OCI-LY3 (cell line): Measurements from ENCODE around the gene GZMH.

Source experiments
- EZH2phosphoT487 ChIP-seq: fragments of 200-600 bp; shearing (Covaris generic); IDR thresholded peaks from 2 replicates; pipeline ENCODE4 v1.6.1; 2018; ENCODE audit warnings: antibody characterized with exemption, mixed run types, low read depth
- TF ChIP-seq, protein P1 (sequence below): fragments of 200-600, 300-600 bp; sonication (generic); IDR thresholded peaks from 2 replicates; pipeline ENCODE4 v1.5.1; 2014; ENCODE audit warnings: antibody characterized with exemption, low read length, low read depth

DNA sequence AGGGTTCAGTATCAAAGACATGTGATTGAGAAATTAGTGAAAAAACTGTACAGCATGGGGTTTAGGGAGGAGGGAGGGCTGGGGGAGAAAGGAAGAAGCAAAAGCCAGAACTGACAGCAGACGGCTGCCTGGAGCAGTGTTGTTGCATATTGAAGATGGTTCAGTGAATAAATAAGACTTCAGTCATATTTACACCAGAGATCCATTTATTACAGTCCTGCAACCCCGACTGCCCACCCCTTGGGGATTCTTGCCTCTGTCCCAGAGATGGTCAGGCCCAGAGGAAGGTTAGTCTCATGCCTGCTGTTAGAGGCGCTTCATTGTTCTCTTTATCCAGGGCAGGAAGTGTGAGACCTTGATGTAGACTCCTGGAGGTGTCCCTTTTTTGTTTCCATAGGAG lies 3.2 kb downstream of the GZMH start:
- TF ChIP-seq, protein P1, sequence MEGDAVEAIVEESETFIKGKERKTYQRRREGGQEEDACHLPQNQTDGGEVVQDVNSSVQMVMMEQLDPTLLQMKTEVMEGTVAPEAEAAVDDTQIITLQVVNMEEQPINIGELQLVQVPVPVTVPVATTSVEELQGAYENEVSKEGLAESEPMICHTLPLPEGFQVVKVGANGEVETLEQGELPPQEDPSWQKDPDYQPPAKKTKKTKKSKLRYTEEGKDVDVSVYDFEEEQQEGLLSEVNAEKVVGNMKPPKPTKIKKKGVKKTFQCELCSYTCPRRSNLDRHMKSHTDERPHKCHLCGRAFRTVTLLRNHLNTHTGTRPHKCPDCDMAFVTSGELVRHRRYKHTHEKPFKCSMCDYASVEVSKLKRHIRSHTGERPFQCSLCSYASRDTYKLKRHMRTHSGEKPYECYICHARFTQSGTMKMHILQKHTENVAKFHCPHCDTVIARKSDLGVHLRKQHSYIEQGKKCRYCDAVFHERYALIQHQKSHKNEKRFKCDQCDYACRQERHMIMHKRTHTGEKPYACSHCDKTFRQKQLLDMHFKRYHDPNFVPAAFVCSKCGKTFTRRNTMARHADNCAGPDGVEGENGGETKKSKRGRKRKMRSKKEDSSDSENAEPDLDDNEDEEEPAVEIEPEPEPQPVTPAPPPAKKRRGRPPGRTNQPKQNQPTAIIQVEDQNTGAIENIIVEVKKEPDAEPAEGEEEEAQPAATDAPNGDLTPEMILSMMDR, result no peak
- TF ChIP-seq EZH2phosphoT487, result no peak
